ENCODE data around the gene BRCA1.

The BRCA1 gene

DNA sequence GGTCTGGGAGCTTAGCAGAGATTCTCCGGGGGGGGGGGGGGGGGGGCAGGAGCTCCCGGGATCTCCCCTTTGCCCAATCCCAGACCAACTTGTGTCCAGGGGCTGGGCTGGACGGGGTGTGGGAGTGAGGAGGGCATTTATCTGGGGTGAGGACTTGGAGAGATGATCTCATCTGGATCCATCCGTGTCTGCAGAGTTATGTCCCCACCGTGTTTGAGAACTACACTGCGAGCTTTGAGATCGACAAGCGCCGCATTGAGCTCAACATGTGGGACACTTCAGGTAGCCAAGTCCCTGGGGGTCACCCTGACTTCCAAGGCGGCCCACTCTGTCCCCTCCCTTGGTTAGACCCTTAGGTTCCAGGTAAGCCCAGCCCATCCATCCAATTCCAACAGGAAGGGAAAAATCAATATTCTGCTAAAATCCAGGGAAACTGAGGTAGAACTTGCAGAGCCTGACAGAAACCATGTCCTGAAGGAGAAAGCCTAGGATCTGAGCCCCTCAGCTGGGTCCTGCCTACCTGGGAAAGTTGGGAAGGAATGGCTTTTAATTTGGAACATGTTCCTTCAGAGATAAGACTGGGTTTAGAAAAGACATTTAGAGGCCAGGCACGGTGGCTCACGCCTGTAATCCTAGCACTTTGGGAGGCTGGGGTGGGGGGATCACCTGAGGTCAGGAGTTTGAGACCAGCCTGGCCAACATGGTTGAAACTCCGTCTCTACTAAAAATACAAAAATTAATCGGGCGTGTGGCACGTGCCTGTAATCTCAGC, 99.2 kb downstream of the BRCA1 start:
- DNase-seq (ENCODE audit: low read depth in 2 of 2) = no peak

DNA sequence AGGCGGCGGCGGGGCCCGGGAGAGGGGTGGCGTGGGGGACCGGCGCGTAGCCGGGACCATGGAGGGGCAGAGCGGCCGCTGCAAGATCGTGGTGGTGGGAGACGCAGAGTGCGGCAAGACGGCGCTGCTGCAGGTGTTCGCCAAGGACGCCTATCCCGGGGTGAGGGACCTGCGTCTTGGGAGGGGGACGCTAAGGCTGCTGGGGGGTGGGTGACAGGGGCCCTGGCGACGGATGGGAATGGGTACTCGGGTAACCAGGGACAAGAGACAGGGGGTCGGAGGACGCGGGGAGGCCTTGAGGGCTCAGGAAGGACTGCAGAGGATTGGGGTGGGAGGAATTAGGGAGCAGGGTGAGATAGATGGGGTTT, 99.9 kb downstream of the BRCA1 start:
- DNase-seq (ENCODE audit: low read depth in 2 of 2) = no peak

DNA sequence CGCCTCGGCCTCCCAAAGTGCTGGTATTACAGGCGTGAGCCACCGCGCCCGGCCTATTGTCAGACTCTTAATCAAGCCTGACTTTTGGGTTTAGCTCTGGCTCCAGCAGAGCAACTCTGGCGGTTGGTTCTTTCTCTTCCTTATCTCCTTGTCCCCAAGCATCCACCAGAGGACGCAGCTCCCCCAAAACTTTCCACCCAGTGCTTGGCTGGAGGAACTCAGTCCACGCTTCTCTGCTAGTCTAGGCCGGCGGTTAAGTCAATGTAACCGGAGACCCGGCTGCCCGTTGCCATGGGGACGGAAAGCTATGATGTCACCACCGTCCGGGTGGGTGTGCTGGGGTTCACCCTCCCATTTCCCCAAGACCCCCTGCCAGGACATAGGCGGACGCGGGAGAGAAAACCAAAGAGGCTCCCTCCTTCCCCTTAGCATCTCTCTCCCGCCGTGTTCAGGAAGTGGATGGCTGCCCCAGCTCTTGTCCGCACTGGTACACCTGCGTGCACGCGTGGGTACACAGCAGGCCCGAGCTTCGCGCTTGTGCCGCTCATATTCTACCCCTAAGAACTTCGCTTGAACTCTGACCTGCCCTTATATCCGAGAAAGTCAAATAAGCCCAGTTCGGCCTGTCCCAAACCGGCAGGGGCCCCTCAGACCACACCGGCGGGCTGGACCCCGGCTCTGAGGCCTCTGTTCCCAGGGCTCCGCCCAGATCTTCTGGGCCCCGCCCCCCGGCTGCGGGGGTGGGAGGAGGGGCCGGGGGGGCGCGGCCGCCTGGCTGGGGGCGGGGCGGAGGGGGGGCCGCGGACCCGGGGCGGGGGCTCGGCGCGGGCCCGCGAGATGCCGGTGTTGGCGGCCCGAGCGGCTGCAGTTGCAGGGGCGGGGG, 100.5 kb downstream of the BRCA1 start, which contains the start of gene RND2:
TSS of gene RND2 (plus strand) at position 825 of the 883 bp plus-strand sequence. CDS start 117 bp downstream, outside the sequence.
- peak; percentile 87 to 88 for DNase-seq (ENCODE audit: low read depth in 2 of 2)

DNA sequence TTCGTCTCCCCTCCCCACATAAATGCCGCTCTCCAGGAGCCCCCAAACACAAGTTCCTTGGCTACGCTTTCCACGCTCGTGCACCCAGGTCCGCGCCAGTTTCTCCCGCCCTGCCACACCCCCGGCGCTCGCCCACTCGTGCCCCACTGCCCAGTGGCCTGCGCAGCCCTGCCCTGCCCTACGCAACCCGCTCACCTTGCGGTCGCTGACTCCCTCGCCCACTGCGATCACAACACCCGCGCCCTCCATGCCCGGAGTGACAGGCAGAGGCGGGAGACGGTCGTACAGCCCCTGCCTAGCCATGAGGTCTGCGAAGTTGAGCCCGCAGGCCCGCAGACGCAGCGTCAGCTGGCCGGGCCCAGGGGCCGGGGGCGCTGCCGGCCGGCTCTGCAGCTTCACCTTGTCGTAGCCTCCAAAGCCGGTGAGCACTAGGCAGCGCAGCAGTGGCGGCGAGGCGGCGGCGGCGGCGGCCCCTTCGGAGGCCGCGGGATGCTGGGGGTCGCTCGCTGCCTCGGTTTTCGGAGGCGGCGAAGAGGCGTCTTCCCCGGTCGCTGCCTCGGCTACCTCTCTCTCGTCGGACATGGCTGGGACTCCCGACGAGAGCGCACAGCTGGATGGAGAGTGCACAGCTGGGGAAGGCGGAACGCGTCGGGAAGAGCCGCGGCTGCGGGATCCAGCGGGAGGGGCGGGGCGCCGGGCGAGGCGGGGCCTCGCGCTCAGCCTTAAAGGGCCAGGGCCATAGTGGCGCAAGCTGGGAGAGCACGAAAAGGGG, 103.2 kb downstream of the BRCA1 start, which contains the start of gene VAT1:
TSS of gene VAT1 (minus strand) at position 645 of the 772 bp plus-strand sequence. CDS start at position 582, 63 bp downstream.
- no peak for DNase-seq (ENCODE audit: low read depth in 2 of 2)

DNA sequence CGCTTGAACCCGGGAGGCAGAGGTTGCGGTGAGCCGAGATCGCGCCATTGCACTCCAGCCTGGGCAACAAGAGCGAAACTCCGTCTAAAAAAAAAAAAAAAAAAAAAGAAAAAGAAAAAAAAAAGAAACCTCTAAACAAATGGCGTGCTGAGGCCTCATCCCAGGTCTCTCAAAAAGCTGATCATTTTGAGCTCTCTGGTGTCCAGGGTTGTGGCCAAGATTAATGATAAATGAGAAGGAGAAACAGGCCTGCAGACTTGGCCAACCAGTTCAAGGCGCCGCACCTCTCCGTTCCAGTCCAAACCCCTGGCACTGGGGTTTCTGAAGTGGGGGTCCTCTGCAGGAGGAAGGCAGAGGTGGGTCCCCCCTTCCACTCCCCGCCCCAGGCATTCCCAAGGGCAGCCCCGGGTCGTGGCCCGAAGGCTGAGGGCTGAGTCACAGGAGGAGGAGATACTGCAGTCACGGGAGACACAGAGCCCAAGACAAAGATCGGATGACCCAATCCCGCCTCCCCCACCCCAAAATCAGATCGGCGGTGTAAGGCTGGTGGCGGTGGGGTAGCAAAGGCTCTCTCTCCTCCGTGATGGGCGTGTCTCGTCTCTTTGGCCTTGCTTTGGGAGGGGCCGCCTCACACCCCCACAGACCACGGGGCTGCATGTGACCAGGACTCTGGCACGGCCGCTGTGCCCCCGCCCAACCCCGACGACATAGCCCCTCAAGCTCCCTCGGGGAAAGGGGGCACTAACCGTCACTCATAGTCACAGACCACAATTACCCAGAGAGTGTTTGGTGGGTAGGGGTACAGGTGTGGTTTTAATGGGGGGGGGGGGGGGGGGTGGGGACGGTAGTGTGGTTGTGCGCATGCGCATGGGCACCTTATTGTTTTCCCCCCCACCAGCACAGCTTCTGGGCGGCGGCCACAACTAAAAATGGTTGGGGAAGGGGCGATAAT, 104.1 kb downstream of the BRCA1 start:
- DNase-seq (ENCODE audit: low read depth in 2 of 2) = no peak

DNA sequence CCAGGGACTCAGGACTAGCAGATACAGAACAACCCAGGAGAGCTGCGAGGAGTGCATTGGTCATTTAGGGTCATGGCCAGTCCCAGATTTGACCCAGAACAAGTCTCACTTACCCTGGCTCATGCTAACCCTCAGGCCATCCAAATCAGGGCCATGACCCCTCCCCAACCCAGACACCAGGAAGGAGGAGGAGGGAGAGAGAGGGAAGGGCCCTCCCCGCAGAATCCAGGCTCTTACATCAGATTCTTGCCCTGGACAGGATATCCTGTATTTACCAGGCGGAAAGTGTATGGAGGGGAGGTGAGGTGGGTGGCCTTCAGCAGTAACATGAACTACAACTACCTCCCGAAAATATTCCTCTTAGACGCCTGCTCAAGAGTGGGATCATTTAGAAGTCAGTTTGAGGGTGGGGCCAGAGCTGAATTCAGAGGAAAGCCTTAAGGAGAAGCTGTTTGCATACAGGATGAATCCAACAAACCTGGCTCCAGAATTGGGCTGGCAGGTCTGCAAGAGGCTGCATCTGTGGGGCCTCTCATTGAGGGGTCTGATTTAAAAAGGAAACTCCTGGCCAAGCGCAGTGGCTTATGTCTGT, 105.0 kb downstream of the BRCA1 start:
- no peak for DNase-seq (ENCODE audit: low read depth in 2 of 2)

DNA sequence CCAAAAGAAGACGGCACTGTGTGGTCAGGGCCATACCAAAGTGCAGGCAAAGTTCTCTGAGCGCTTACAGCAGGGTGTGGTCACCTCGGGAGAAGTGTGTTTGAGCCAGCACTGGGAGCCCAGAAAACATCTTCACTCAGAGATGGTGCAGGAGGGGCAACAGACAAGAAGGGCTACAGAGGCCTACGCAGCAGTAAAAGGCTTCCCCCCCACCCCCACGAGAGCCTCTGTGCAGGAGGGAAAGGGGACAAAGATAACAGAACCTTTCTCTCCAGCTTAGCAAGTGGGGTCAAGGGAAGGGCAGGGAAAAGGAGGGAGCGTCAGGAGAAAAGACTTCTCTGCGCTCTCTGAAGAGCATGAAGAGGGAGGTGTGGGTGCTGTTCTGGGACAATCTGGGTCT, 105.7 kb downstream of the BRCA1 start:
- DNase-seq (ENCODE audit: low read depth in 2 of 2) = no peak

DNA sequence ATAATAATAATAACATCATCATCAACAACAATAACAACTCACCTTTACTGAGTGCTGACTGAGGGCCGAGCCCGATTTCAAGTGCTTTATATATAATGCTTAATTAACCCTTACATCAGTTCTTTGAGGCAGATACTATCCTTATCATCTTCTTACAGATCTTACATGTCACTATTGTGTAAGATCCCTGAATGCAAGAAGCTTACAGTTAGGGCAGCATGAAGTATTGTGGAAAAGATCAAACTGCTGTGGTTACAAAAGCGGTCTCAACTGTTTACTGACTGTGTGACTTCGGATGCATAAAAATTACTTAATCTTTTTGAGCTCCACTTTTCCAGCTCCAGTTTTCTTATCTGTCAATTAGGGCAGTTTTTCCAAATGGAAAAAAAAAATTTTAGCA, 106.2 kb downstream of the BRCA1 start:
- no peak for DNase-seq (ENCODE audit: low read depth in 2 of 2)

DNA sequence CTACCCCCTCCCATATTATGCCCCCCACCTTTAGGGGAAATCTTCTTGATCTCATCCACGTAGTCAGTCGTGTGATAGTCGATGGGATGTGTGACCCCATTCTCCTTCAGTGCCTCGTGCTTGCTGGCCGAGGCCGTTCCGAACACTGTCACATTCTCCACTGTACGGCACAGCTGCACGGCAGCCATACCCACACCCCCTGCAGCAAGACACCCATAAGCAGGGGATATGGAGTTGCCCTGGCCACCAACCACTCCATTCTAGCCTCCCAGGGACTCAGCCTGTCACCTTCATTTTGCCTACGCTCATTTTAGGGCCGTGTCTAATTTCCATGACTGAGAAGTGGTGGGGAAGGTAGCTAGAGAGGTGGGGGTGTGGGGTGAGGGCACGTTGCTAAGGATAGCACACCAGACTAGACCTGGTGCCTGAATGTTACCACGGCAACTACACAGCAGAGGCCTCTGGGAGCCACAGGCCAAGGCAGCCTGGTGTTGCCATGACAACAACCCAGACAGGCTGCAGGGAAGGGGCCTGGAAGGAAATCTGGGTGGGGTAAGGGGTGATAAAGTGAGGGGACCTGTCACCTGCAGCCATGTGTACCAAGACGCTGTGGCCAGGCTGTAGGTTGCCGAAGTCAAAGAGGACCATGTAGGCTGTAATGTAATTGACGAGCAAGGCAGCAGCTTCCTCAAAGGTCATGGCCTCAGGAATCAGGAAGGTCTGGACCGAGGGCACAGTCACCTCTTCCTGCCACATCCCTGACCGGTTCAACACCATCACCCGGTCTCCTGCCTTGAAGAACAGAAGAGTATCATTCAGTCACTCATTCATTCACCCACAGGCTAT, 106.9 kb downstream of the BRCA1 start:
- DNase-seq (ENCODE audit: low read depth in 2 of 2) = no peak

DNA sequence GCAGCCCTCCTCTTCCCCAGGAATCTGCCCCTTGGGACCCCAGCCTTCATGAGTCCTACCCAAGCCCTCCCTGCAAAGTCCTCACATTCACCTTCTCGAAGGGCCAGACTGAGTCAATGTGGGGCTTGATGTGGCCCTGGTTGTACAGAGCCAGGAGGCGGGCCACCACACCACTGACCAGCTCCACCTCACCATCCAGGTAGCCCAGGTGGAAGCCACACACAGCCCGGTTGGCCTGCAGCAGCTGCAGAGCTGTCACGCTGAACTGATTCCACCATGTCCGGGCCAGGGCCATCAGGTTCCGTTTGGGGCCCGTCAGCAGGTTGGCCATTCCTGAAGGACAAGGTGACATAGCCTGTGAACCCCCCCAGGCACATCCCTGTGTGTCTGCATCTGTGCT, 108.9 kb downstream of the BRCA1 start:
- no peak for DNase-seq (ENCODE audit: low read depth in 2 of 2)

DNA sequence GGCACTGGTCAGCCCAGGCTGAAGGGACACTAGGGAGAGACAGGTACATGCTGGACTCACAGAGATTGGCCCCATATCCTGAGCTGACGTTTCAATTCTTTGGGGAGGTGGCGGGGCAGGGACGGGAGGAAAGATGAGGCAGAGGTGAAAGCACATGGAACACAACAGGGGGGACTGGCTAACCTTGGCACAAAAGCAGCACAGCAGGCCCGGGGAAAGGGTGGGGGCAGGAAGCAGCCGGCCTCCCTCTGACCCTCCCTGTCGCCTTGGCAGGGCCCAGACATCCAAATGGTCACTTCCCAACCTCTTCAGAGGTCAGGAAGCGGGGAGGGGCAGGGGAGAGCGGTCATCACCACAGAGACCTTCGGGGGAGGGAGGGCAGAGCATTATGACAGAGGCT, 109.6 kb downstream of the BRCA1 start:
- no peak for DNase-seq (ENCODE audit: low read depth in 2 of 2)

DNA sequence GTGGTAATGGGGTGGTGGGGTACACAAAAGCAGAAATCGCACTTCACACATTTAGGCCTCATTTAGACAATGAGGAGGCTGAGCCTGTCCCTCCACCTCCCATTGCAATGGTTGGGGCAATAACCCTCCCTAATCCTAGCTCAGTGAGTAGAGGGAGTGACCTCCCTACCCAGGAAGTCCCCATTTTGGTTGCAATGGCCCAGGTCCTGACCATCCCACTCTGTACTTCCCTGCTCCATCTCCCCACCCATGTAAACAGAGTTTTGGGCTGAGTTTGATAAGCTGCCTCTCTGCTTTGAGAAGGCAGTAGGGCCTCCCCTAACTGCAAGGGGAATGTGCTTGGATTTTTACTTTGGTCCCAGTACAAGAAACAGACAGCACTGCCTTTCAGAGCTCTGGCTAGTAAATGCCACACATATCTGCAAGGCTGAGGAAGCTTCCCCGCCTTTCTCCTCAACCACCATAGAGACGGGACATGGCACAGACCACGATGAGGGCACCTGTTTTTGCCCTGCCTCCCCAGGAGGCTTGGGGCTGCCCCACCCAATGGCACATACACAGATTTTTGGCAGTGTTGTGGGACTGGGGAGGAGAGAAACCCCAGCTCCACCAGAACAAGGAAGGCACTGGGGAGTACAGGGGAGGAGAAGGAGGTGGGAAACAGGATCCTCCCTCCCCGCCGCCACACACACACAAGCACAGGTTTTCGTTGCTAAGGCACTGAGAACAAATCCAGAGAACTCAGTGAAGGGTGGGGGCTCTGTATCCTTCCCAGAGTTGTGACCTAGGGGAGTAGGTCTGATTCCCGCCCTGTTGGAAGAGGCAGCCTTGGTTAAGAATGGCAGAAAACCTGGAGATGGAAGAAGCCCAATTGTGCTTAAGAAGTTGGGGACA, 110.3 kb downstream of the BRCA1 start:
- no peak for DNase-seq (ENCODE audit: low read depth in 2 of 2)

DNA sequence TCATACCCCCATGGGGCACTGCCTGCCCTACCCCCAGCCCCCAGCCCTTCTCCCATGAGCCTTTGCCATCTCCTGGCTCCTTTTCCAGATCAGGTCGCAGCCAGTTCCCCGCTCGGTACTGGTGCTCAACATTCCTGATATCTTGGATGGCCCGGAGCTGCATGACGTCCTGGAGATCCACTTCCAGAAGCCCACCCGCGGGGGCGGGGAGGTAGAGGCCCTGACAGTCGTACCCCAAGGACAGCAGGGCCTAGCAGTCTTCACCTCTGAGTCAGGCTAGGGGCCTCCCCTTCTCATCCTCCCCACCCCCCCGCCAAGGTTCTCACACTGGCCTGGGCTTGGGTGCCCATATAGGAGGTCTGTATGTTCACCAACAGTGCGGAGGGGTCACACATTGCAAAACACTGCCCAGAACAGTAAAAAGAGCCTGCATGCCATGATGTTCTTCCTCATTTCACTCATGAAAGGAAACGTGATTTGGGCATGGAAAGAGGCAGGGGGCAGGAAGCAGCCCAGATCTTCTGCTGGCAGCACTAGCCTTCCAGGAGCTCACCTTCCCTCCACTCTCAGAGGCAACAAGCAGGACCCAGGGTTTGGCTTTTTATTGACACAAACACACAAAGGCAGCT, 111.0 kb downstream of the BRCA1 start:
- DNase-seq (ENCODE audit: low read depth in 2 of 2) = no peak

DNA sequence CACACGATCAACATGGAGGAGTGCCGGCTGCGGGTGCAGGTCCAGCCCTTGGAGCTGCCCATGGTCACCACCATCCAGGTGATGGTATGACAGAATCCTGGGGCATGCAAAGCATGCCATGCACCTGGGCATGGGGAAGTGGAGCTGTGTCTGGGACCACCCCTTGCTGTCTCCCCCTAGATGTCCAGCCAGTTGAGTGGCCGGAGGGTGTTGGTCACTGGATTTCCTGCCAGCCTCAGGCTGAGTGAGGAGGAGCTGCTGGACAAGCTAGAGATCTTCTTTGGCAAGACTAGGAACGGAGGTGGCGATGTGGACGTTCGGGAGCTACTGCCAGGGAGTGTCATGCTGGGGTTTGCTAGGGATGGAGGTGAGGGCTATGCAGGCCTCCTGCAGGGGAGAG, 111.9 kb downstream of the BRCA1 start:
- DNase-seq (ENCODE audit: low read depth in 2 of 2) = no peak

DNA sequence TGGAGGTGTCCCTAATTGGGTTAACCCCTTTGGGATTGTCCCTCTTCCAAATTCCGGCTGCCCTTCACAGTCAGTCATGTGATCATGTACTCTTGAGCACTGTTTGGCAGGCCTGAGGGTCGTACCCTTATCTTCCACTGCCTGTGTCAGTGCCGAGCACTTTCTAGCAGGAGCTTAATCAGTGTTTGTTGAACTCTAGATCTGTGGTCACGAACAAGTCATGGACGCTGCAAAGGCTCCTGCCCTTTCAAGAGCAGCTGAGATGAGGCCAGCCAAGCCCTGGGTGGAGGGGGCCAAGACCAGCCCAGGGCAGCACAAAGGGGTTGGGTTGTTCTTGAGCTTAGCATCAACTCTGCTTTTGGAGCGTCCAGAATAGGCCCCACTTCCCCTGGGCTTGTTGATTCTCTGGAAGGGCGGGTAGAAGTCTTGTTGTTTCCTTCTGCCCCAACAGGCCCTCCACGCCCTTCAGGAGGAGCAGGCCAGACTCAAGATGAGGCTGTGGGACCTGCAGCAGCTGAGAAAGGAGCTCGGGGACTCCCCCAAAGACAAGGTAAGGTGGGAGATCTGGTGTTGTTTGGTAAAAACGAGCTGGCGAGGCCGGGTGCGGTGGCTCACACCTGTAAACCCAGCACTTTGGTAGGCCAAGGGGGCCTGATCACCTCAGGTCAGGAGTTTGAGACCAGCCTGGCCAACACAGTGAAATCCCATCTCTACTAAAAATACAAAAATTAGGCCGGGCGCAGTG, 113.3 kb downstream of the BRCA1 start:
- DNase-seq (ENCODE audit: low read depth in 2 of 2) = no peak

DNA sequence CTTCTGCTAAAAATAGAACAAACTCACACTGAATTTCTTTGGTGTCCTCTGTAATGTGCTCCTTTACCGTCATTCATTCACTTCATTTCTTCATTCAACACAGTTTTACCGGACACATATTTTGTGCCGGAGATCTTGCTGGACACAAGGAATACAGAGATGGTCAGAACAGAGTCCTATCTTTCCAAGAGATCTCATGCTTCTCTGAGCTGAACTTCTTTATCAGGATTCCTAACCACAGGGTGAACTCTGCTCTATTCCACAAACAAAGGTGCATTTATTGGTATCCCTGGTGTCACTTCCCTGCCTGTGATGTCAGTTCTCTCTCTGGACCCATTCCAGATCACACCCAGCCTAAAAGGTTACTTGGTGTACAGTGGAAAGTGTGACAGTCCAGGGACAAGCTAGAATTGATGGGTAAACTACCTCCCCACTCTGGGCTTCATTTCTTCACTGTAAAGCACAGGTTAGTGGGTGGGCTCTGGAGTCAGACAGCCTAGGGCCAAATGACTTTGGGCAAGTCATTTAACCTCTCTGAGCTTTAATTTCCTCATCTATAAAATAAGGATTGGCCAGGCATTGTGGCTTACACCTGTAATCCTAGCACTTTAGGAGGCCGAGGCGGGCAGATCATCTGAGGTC, 114.4 kb downstream of the BRCA1 start:
- no peak for DNase-seq (ENCODE audit: low read depth in 2 of 2)

Data from fibroblast of skin of left biceps (primary cell).